ENCODE data around the gene LMOD3. TPM values are rescaled to one million over a fixed set of nuclear protein-coding genes. Genes with fewer than 3 reads are reported as not detected.

LMOD3 gene
- total and polyA plus RNA-seq, 9 of the 15 experiments (the other 6 are each of a cell fraction or from before 2014, with no cell fraction given), result 0.03 TPM; not detected in 8

DNA sequence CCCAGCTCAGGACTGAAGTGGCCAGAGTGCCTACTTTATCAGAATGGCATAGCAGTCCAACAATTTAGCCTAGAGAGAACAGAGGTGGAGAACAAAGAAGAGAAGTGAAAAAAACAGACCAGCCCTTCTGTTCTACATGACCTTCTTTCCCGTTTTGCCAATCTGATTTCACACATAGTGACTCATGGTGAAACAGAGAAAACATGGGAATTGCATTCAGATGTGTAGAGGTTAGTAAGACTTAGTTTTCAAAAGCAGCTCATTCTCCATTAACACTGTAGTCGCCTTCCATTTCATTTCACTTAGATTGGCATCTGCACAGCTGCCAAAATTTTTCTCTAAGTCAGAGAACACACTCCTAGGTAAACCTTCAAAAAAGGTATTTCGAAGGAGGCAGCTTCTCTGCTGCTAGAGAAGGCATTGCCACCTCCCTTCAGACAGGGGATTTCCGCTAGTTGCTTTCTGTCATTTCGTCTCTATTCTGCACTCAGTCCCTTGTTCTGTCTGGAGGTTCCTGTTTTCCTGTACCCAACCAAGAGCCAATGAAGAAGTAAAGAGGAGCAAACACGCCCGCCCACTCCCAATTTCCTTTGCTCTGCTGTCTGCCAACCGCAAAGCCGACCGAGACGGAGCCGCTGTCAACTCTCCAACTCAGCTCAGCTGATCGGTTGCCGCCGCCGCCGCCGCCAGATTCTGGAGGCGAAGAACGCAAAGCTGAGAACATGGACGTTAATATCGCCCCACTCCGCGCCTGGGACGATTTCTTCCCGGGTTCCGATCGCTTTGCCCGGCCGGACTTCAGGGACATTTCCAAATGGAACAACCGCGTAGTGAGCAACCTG, 37.8 kb downstream of the LMOD3 start, which contains the start of gene ARL6IP5 (continued):
- no peak for TF ChIP-seq ZNF134 (CRISPR knock-in tag; conservative IDR thresholded peaks at IDR 0.05)
- TF ChIP-seq, protein P1, sequence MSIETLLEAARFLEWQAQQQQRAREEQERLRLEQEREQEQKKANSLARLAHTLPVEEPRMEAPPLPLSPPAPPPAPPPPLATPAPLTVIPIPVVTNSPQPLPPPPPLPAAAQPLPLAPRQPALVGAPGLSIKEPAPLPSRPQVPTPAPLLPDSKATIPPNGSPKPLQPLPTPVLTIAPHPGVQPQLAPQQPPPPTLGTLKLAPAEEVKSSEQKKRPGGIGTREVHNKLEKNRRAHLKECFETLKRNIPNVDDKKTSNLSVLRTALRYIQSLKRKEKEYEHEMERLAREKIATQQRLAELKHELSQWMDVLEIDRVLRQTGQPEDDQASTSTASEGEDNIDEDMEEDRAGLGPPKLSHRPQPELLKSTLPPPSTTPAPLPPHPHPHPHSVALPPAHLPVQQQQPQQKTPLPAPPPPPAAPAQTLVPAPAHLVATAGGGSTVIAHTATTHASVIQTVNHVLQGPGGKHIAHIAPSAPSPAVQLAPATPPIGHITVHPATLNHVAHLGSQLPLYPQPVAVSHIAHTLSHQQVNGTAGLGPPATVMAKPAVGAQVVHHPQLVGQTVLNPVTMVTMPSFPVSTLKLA (conservative IDR thresholded peaks at IDR 0.05), result peak in 1 of 2 experiments; percentile 51; a peak in 1 of 4 replicates
- no peak for TF ChIP-seq ZNF146 (CRISPR knock-in tag; IDR thresholded peaks at IDR 0.05; ENCODE audit: unreplicated experiment)
- TF ChIP-seq TEAD2 (tag; IDR thresholded peaks at IDR 0.05), result no peak
- no peak for TF ChIP-seq ZSCAN32 (CRISPR knock-in tag; IDR thresholded peaks at IDR 0.05)
- TF ChIP-seq PHTF2 (CRISPR knock-in tag; IDR thresholded peaks at IDR 0.05), result no peak
- no peak for TF ChIP-seq ZNF224 (CRISPR knock-in tag; IDR thresholded peaks at IDR 0.05)
- TF ChIP-seq, protein P2, sequence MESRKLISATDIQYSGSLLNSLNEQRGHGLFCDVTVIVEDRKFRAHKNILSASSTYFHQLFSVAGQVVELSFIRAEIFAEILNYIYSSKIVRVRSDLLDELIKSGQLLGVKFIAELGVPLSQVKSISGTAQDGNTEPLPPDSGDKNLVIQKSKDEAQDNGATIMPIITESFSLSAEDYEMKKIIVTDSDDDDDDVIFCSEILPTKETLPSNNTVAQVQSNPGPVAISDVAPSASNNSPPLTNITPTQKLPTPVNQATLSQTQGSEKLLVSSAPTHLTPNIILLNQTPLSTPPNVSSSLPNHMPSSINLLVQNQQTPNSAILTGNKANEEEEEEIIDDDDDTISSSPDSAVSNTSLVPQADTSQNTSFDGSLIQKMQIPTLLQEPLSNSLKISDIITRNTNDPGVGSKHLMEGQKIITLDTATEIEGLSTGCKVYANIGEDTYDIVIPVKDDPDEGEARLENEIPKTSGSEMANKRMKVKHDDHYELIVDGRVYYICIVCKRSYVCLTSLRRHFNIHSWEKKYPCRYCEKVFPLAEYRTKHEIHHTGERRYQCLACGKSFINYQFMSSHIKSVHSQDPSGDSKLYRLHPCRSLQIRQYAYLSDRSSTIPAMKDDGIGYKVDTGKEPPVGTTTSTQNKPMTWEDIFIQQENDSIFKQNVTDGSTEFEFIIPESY (CRISPR knock-in tag; IDR thresholded peaks at IDR 0.05), result no peak
- TF ChIP-seq EP400 (IDR thresholded peaks at IDR 0.05), result no peak; the same call in 1 of the 2 replicates
- TF ChIP-seq, protein P3, sequence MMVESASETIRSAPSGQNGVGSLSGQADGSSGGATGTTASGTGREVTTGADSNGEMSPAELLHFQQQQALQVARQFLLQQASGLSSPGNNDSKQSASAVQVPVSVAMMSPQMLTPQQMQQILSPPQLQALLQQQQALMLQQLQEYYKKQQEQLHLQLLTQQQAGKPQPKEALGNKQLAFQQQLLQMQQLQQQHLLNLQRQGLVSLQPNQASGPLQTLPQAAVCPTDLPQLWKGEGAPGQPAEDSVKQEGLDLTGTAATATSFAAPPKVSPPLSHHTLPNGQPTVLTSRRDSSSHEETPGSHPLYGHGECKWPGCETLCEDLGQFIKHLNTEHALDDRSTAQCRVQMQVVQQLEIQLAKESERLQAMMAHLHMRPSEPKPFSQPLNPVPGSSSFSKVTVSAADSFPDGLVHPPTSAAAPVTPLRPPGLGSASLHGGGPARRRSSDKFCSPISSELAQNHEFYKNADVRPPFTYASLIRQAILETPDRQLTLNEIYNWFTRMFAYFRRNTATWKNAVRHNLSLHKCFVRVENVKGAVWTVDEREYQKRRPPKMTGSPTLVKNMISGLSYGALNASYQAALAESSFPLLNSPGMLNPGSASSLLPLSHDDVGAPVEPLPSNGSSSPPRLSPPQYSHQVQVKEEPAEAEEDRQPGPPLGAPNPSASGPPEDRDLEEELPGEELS (CRISPR knock-in tag; IDR thresholded peaks at IDR 0.05; ENCODE audit: borderline replicate concordance), result no peak
- TF ChIP-seq NEUROD1 (IDR thresholded peaks at IDR 0.05; ENCODE audit: borderline replicate concordance, low read depth, low read length, partially characterized antibody), result no peak
- TF ChIP-seq ZNF121 (CRISPR knock-in tag; conservative IDR thresholded peaks at IDR 0.05), result no peak
- no peak for TF ChIP-seq KAT2B (IDR thresholded peaks at IDR 0.05; ENCODE audit: low read depth, low read length)
- TF ChIP-seq ETV5 (CRISPR knock-in tag; IDR thresholded peaks at IDR 0.05; ENCODE audit: low read depth), result no peak
- TF ChIP-seq, protein P4, sequence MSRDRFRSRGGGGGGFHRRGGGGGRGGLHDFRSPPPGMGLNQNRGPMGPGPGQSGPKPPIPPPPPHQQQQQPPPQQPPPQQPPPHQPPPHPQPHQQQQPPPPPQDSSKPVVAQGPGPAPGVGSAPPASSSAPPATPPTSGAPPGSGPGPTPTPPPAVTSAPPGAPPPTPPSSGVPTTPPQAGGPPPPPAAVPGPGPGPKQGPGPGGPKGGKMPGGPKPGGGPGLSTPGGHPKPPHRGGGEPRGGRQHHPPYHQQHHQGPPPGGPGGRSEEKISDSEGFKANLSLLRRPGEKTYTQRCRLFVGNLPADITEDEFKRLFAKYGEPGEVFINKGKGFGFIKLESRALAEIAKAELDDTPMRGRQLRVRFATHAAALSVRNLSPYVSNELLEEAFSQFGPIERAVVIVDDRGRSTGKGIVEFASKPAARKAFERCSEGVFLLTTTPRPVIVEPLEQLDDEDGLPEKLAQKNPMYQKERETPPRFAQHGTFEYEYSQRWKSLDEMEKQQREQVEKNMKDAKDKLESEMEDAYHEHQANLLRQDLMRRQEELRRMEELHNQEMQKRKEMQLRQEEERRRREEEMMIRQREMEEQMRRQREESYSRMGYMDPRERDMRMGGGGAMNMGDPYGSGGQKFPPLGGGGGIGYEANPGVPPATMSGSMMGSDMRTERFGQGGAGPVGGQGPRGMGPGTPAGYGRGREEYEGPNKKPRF (IDR thresholded peaks at IDR 0.05; ENCODE audit: low read depth, low read length), result no peak
- TF ChIP-seq, protein P5, sequence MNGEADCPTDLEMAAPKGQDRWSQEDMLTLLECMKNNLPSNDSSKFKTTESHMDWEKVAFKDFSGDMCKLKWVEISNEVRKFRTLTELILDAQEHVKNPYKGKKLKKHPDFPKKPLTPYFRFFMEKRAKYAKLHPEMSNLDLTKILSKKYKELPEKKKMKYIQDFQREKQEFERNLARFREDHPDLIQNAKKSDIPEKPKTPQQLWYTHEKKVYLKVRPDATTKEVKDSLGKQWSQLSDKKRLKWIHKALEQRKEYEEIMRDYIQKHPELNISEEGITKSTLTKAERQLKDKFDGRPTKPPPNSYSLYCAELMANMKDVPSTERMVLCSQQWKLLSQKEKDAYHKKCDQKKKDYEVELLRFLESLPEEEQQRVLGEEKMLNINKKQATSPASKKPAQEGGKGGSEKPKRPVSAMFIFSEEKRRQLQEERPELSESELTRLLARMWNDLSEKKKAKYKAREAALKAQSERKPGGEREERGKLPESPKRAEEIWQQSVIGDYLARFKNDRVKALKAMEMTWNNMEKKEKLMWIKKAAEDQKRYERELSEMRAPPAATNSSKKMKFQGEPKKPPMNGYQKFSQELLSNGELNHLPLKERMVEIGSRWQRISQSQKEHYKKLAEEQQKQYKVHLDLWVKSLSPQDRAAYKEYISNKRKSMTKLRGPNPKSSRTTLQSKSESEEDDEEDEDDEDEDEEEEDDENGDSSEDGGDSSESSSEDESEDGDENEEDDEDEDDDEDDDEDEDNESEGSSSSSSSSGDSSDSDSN (IDR thresholded peaks at IDR 0.05; ENCODE audit: borderline replicate concordance in 1 of 2, low read depth in 2 of 2, low read length in 2 of 2), result 0 out of 4 replicates have a peak, but pooled peaks of 1 of the 2 experiments have one; percentile 36

Data from K562 (cell line).